ENCODE results near the gene NSD2.

- no peak for TF ChIP-seq POLR2AphosphoS5 (IDR thresholded peaks at IDR 0.05)
- TF ChIP-seq CTCF (IDR thresholded peaks at IDR 0.05) = no peak
- TF ChIP-seq POLR2A (IDR thresholded peaks at IDR 0.05) = no peak
Observed at GRCh38 chr4:1943928-1944327, 72.7 kb downstream of the NSD2 start.

All from suprapubic skin (tissue), 4 donors.